Measurements from ENCODE around the gene DNAI4. TPM values are rescaled to one million over a fixed set of nuclear protein-coding genes. Genes with fewer than 3 reads are reported as not detected.
"Not testable (repeated sequence)": the region's sequence is repeated elsewhere in the genome, so short reads cannot be mapped to it uniquely, and the experiment has no call there.

The DNAI4 gene
- total RNA-seq, 1 experiment from 2014 or later = 4.9 TPM

- ChIA-PET POLR2A (ENCODE audit: low non-redundant PET) (no interaction called here), CTCF (no interaction called here)
- intact Hi-C loops (cut with micrococcal nuclease; ENCODE audit: unreplicated experiment) = no loop called here
Observed at GRCh38 chr1:66916320-66916719, 8.3 kb downstream of the DNAI4 start.

DNA sequence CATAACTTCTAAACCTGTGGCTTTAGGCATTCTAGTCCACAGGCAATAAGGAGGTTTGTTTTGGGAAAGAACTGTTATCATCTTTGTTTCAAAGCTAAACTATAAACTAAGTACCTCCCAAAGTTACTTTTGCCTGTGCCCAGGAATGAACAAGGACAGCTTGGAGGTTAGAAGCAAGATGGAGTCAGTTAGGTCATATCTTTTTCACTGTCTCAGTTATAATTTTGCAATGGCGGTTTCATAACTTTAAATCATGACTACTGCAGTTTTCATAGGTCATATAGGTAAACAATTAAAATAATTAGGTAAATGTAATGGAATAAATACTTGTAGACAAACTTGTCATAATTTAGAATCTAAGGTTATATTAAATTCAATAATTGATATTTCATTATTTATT is 9.5 kb downstream of the DNAI4 start:
- POLR2A ChIA-PET (ENCODE audit: low non-redundant PET) = interaction anchor here (0.7 kb wide), 1 partner anchor 622 kb away, joined by 4 read pairs; no protein-coding TSS in a partner anchor
- CTCF ChIA-PET; H3K4me1 ChIP-seq (ENCODE audit: insufficient read depth, low read length, poor library complexity, severe bottlenecking): not testable (repeated sequence)

More at GRCh38 chr1:66916320-66916719, 8.3 kb downstream of the DNAI4 start:
- no peaks in the 10 kb centered on the region for H3K4me1 ChIP-seq (ENCODE audit: insufficient read depth, low read length, poor library complexity, severe bottlenecking)
- H3K27me3 ChIP-seq (replicated peaks; ENCODE audit: insufficient read depth, low read depth, low read length, poor library complexity) = no peaks in the 10 kb centered on the region
- DNase-seq (ENCODE audit: low spot score) = peak; percentile 26
- no TSS peak for BruUV-seq (replicated peaks)
- H3K9me3 ChIP-seq (ENCODE audit: low read depth, low read length, poor library complexity, severe bottlenecking) = no peaks in the 10 kb centered on the region
- no peak overlapping the region for H3K27ac ChIP-seq (ENCODE audit: low read depth, low read length, poor library complexity, severe bottlenecking)
- H3K36me3 ChIP-seq (ENCODE audit: insufficient read depth, low read length, poor library complexity, severe bottlenecking) = no peaks in the 10 kb centered on the region
- TF ChIP-seq, protein P1, sequence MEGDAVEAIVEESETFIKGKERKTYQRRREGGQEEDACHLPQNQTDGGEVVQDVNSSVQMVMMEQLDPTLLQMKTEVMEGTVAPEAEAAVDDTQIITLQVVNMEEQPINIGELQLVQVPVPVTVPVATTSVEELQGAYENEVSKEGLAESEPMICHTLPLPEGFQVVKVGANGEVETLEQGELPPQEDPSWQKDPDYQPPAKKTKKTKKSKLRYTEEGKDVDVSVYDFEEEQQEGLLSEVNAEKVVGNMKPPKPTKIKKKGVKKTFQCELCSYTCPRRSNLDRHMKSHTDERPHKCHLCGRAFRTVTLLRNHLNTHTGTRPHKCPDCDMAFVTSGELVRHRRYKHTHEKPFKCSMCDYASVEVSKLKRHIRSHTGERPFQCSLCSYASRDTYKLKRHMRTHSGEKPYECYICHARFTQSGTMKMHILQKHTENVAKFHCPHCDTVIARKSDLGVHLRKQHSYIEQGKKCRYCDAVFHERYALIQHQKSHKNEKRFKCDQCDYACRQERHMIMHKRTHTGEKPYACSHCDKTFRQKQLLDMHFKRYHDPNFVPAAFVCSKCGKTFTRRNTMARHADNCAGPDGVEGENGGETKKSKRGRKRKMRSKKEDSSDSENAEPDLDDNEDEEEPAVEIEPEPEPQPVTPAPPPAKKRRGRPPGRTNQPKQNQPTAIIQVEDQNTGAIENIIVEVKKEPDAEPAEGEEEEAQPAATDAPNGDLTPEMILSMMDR (conservative IDR thresholded peaks at IDR 0.05; ENCODE audit: low read depth, low read length) = no peak
- TF ChIP-seq EZH2 (IDR thresholded peaks at IDR 0.05; ENCODE audit: borderline replicate concordance, low read depth, low read length, poor library complexity, severe bottlenecking) = no peak
- H3K4me3 ChIP-seq (ENCODE audit: low read depth, low read length, poor library complexity, severe bottlenecking) = no peak overlapping the region

DNA sequence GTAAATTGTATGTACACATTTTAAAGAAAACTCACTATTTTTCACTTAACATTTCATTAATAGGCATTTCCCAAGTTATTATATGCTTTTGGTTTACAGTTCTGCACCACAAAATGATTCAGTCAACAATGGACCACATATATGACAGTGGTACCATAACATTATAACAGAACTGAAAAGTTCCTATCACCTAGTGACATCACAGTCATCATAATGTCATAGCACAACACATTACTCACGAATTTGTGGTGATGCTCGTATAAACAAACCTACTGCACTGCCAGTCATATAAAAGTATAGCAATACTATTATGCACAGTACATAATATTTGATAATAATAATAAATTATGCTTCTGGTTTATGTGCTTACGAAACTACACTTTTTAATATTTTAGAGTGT is 30.9 kb downstream of the DNAI4 start:
- Histone ChIP-seq H3K27me3 (replicated peaks; ENCODE audit: insufficient read depth, low read depth, low read length, poor library complexity) (no peaks in the 10 kb centered on the region), H3K9me3 (ENCODE audit: low read depth, low read length, poor library complexity, severe bottlenecking) (no peaks in the 10 kb centered on the region), H3K36me3 (ENCODE audit: insufficient read depth, low read length, poor library complexity, severe bottlenecking) (no peaks in the 10 kb centered on the region), H3K4me1 (ENCODE audit: insufficient read depth, low read length, poor library complexity, severe bottlenecking) (no peaks in the 10 kb centered on the region), H3K27ac (ENCODE audit: low read depth, low read length, poor library complexity, severe bottlenecking) (no peak overlapping the region), H3K4me3 (ENCODE audit: low read depth, low read length, poor library complexity, severe bottlenecking) (no peak overlapping the region)
- ChIA-PET CTCF (no interaction called here), POLR2A (ENCODE audit: low non-redundant PET) (no interaction called here)
- intact Hi-C loops (cut with micrococcal nuclease; ENCODE audit: unreplicated experiment) = no loop called here
- no peak for TF ChIP-seq EZH2 (IDR thresholded peaks at IDR 0.05; ENCODE audit: borderline replicate concordance, low read depth, low read length, poor library complexity, severe bottlenecking)
- TF ChIP-seq, protein P1 (conservative IDR thresholded peaks at IDR 0.05; ENCODE audit: low read depth, low read length) = no peak
- DNase-seq (ENCODE audit: low spot score) = no peak
- no TSS peak for BruUV-seq (replicated peaks)

More for the DNA sequence above, 9.5 kb downstream of the DNAI4 start:
- H3K27me3 ChIP-seq (replicated peaks; ENCODE audit: insufficient read depth, low read depth, low read length, poor library complexity); H3K27ac ChIP-seq (ENCODE audit: low read depth, low read length, poor library complexity, severe bottlenecking); intact Hi-C loops (cut with micrococcal nuclease; ENCODE audit: unreplicated experiment); BruUV-seq (replicated peaks); H3K4me3 ChIP-seq (ENCODE audit: low read depth, low read length, poor library complexity, severe bottlenecking); DNase-seq (ENCODE audit: low spot score); H3K9me3 ChIP-seq (ENCODE audit: low read depth, low read length, poor library complexity, severe bottlenecking); H3K36me3 ChIP-seq (ENCODE audit: insufficient read depth, low read length, poor library complexity, severe bottlenecking): not testable (repeated sequence)

- Histone ChIP-seq H3K4me3 (ENCODE audit: low read depth, low read length, poor library complexity, severe bottlenecking) (no peak overlapping the region), H3K9me3 (ENCODE audit: low read depth, low read length, poor library complexity, severe bottlenecking) (no peaks in the 10 kb centered on the region), H3K27me3 (replicated peaks; ENCODE audit: insufficient read depth, low read depth, low read length, poor library complexity) (no peaks in the 10 kb centered on the region), H3K4me1 (ENCODE audit: insufficient read depth, low read length, poor library complexity, severe bottlenecking) (no peaks in the 10 kb centered on the region), H3K36me3 (ENCODE audit: insufficient read depth, low read length, poor library complexity, severe bottlenecking) (no peaks in the 10 kb centered on the region), H3K27ac (ENCODE audit: low read depth, low read length, poor library complexity, severe bottlenecking) (no peak overlapping the region)
- DNase-seq (ENCODE audit: low spot score) = no peak
- TF ChIP-seq, protein P1 (conservative IDR thresholded peaks at IDR 0.05; ENCODE audit: low read depth, low read length) = no peak
- no peak for TF ChIP-seq EZH2 (IDR thresholded peaks at IDR 0.05; ENCODE audit: borderline replicate concordance, low read depth, low read length, poor library complexity, severe bottlenecking)
- POLR2A ChIA-PET (ENCODE audit: low non-redundant PET) = no interaction called here
- CTCF ChIA-PET = no interaction called here
- intact Hi-C loops (cut with micrococcal nuclease; ENCODE audit: unreplicated experiment) = no loop called here
- BruUV-seq (replicated peaks) = no TSS peak
Observed at GRCh38 chr1:66890621-66891020, 34.0 kb downstream of the DNAI4 start.
